Stimulated activated CD4-positive, alpha-beta T cell treated with anti-CD3 and anti-CD28 coated beads, Interleukin-1b, Interleukin-23, amount 100 ng/mL, for 48 hours (primary cell): ENCODE measurements around the gene SMIM35.
"Not testable (repeated sequence)": the region's sequence is repeated elsewhere in the genome, so short reads cannot be mapped to it uniquely, and the experiment has no call there.

ENCODE experiments used
- DNase-seq: peaks from one replicate; pipeline ENCODE4 v3.0.0-alpha.2; 2020

The SMIM35 gene

DNA sequence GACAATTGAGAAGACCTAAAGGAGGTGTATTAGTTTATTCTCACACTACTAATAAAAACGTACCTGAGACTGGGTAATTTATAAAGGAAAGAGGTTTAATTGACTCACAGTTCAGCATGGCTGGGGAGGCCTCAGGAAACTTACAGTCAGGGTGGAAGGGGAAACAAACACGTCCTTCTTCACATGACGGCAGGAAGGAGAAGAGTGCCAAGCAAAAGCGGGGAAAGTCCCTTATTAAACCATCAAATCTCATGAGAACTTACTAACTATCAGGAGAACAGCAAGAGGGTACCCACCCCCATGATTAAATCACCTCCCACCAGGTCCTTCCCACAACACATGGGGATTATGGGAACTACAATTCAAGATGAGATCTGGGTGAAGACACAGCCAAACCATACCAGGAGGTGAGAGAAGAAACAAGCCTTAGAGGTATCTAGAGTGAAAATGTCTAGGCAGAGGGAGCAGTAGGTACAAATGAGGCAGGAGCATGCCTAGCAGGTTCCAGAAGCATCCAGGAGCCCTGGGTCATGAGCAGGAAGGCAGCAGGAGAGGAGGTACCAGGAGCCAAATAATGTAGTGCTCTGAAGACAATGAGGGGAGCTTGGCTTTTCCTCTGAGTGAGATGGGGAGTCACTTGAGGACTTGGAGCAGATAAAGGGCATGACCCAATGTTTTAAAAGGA lies 69.0 kb downstream of the SMIM35 start:
- no peak for DNase-seq

- no peak for DNase-seq
Measured at GRCh38 chr11:118017111-118017510, 69.7 kb downstream of the SMIM35 start.

GRCh38 chr11:118016104-118016503 lies 70.7 kb downstream of the SMIM35 start:
- no peak for DNase-seq

- no peak for DNase-seq
Measured at GRCh38 chr11:118015385-118015841, 71.3 kb downstream of the SMIM35 start.

DNA sequence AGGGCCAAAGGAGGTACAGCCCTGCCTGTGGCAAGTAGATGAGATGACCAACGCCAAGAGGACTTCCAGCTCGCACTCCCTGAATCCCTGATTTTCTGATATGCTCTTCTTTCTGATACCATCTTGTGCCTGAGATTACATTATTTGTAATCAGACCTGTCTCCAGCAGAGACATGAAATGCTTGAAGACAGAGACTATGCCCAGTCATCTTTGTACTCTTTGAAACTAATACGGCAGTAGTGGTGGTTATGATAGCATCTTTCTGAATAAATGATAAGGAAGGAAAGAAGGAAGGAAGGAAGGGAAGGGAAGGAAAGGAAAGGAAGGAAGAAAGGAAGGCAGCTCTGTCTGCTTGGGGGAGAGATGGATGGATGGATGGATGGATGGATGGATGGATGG lies 72.7 kb downstream of the SMIM35 start:
- DNase-seq = no peak

- DNase-seq = no peak
Measured at GRCh38 chr11:118012083-118012669, 74.6 kb downstream of the SMIM35 start.

GRCh38 chr11:118010738-118011461 lies 75.9 kb downstream of the SMIM35 start:
- DNase-seq = no peak

GRCh38 chr11:118009864-118010737 lies 76.7 kb downstream of the SMIM35 start:
- DNase-seq = no peak

- DNase-seq = no peak
Measured at GRCh38 chr11:118008271-118008911, 78.4 kb downstream of the SMIM35 start.

- not testable (repeated sequence) for DNase-seq
Measured at GRCh38 chr11:118007563-118008270, 79.0 kb downstream of the SMIM35 start.

- no peak for DNase-seq
Measured at GRCh38 chr11:118007040-118007439, 79.7 kb downstream of the SMIM35 start.

- no peak for DNase-seq
Measured at GRCh38 chr11:118006153-118006534, 80.6 kb downstream of the SMIM35 start.

GRCh38 chr11:118005224-118006152 lies 81.3 kb downstream of the SMIM35 start:
- no peak for DNase-seq

GRCh38 chr11:118004543-118005223 lies 82.1 kb downstream of the SMIM35 start:
- no peak for DNase-seq

GRCh38 chr11:118003456-118003855 lies 83.3 kb downstream of the SMIM35 start:
- DNase-seq = no peak

- peak; percentile 89 for DNase-seq
Measured at GRCh38 chr11:118002541-118003423, 84.0 kb downstream of the SMIM35 start.

DNA sequence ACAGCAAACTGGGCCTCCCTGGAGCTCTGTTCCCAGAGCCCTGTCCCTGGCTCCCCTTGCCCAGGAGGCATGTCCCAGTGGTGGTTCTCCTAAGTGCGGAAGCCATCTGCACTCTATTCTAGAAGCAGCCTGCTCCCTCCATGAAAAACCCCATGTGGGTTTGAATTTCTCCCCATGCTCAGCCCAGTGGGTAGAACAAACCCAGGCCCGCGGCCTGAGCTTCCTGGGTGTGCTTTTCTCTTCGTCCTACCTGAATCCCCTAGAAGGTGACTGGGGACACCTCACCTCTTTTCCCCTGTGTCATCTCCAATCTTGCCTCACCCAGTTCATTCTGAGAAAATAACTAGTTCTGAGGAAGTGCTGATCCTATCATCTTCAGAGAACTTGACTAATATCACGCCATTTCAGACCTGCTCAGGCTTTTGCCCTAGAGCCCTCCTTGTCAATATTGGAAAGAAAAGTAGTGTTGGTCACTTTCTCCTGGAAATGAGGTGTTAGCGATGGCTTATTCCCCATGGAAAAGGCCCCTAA lies 84.7 kb downstream of the SMIM35 start:
- DNase-seq = peak; percentile 79

GRCh38 chr11:118001494-118001971 lies 85.2 kb downstream of the SMIM35 start:
- DNase-seq = no peak

- DNase-seq = no peak
Measured at GRCh38 chr11:118000850-118001228, 85.9 kb downstream of the SMIM35 start.
